ENCODE data around the gene SPTB.

- TF ChIP-seq RB1 (IDR thresholded peaks at IDR 0.05; ENCODE audit: borderline replicate concordance) (no peak), ATF3 (IDR thresholded peaks at IDR 0.05; ENCODE audit: borderline replicate concordance, extremely low read depth, low read depth, low read length) (no peak), USF2 (IDR thresholded peaks at IDR 0.05; ENCODE audit: borderline replicate concordance, low read depth, low read length) (no peak), RFX5 (IDR thresholded peaks at IDR 0.05; ENCODE audit: low read depth, low read length) (no peak), CTCF (IDR thresholded peaks at IDR 0.05 in 2 of 3, conservative IDR thresholded peaks at IDR 0.05 in 1 of 3; ENCODE audit: control insufficient read depth in 2 of 3, extremely low read depth in 1 of 3, insufficient read depth in 1 of 3, low read depth in 3 of 3, low read length in 3 of 3) (no peak), FOXK2 (IDR thresholded peaks at IDR 0.05) (no peak), POLR2A (IDR thresholded peaks at IDR 0.05; ENCODE audit: low read depth, low read length) (no peak), TBL1XR1 (IDR thresholded peaks at IDR 0.05; ENCODE audit: low read depth, low read length) (no peak), EZH2 (IDR thresholded peaks at IDR 0.05; ENCODE audit: borderline replicate concordance, control insufficient read depth, low read depth, low read length) (no peak), BCL11A (IDR thresholded peaks at IDR 0.05; ENCODE audit: low read depth, low read length) (no peak), TAF1 (IDR thresholded peaks at IDR 0.05; ENCODE audit: borderline replicate concordance, low read depth, low read length) (no peak), CHD2 (IDR thresholded peaks at IDR 0.05; ENCODE audit: borderline replicate concordance, low read depth, low read length) (no peak)
- TF ChIP-seq, protein P1, sequence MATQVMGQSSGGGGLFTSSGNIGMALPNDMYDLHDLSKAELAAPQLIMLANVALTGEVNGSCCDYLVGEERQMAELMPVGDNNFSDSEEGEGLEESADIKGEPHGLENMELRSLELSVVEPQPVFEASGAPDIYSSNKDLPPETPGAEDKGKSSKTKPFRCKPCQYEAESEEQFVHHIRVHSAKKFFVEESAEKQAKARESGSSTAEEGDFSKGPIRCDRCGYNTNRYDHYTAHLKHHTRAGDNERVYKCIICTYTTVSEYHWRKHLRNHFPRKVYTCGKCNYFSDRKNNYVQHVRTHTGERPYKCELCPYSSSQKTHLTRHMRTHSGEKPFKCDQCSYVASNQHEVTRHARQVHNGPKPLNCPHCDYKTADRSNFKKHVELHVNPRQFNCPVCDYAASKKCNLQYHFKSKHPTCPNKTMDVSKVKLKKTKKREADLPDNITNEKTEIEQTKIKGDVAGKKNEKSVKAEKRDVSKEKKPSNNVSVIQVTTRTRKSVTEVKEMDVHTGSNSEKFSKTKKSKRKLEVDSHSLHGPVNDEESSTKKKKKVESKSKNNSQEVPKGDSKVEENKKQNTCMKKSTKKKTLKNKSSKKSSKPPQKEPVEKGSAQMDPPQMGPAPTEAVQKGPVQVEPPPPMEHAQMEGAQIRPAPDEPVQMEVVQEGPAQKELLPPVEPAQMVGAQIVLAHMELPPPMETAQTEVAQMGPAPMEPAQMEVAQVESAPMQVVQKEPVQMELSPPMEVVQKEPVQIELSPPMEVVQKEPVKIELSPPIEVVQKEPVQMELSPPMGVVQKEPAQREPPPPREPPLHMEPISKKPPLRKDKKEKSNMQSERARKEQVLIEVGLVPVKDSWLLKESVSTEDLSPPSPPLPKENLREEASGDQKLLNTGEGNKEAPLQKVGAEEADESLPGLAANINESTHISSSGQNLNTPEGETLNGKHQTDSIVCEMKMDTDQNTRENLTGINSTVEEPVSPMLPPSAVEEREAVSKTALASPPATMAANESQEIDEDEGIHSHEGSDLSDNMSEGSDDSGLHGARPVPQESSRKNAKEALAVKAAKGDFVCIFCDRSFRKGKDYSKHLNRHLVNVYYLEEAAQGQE (IDR thresholded peaks at IDR 0.05; ENCODE audit: low read depth, low read length), result no peak
These were observed 106.7 kb downstream of the SPTB start for GRCh38 chr14:64773046-64773445.
